OCI-LY1 (cell line): ENCODE measurements around the gene NELL2.

Source experiments
- EZH2 ChIP-seq: fragments of 200-600 bp; sonication (generic), shearing (Covaris generic); IDR thresholded peaks from 2 replicates; pipeline ENCODE4 v1.8.0; 2017; ENCODE audit warnings: borderline replicate concordance, mixed run types, mild to moderate bottlenecking, antibody characterized with exemption, low read length, moderate library complexity, mixed read lengths
- TF ChIP-seq, protein P1 (sequence below): fragments of 200-600 bp; sonication (generic), shearing (Covaris generic); IDR thresholded peaks from 2 replicates; pipeline ENCODE4 v1.5.1; 2017; ENCODE audit warnings: mild to moderate bottlenecking, antibody characterized with exemption, low read length, moderate library complexity, mixed read lengths

- TF ChIP-seq, protein P1, sequence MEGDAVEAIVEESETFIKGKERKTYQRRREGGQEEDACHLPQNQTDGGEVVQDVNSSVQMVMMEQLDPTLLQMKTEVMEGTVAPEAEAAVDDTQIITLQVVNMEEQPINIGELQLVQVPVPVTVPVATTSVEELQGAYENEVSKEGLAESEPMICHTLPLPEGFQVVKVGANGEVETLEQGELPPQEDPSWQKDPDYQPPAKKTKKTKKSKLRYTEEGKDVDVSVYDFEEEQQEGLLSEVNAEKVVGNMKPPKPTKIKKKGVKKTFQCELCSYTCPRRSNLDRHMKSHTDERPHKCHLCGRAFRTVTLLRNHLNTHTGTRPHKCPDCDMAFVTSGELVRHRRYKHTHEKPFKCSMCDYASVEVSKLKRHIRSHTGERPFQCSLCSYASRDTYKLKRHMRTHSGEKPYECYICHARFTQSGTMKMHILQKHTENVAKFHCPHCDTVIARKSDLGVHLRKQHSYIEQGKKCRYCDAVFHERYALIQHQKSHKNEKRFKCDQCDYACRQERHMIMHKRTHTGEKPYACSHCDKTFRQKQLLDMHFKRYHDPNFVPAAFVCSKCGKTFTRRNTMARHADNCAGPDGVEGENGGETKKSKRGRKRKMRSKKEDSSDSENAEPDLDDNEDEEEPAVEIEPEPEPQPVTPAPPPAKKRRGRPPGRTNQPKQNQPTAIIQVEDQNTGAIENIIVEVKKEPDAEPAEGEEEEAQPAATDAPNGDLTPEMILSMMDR = no peak
- TF ChIP-seq EZH2 = no peak
These were observed 354.4 kb downstream of the NELL2 start for GRCh38 chr12:44521702-44522101.
